ENCODE results near the gene NOTCH2.
A peak's percentile ranks its signal among the peaks of the same experiment; 100 is the strongest.

Gene NOTCH2

GRCh38 chr1:119887427-119887826 is 182.0 kb downstream of the NOTCH2 start:
- FAIRE-seq (no peak), DNase-seq (ENCODE audit: insufficient read length, low spot score) (no peak)
- TF ChIP-seq CTCF (IDR thresholded peaks at IDR 0.05; ENCODE audit: insufficient read depth, missing control alignments), result no peak

GRCh38 chr1:119885903-119886783 is 183.3 kb downstream of the NOTCH2 start:
- peak; percentile 73 for TF ChIP-seq CTCF (IDR thresholded peaks at IDR 0.05; ENCODE audit: insufficient read depth, missing control alignments)
- no peak for FAIRE-seq
- no peak for DNase-seq (ENCODE audit: insufficient read length, low spot score)

- FAIRE-seq (no peak), DNase-seq (ENCODE audit: insufficient read length, low spot score) (no peak)
- no peak for TF ChIP-seq CTCF (IDR thresholded peaks at IDR 0.05; ENCODE audit: insufficient read depth, missing control alignments)
These were observed 184.8 kb downstream of the NOTCH2 start for GRCh38 chr1:119884711-119885110.

- no peak for FAIRE-seq
- TF ChIP-seq CTCF (IDR thresholded peaks at IDR 0.05; ENCODE audit: insufficient read depth, missing control alignments), result no peak
- no peak for DNase-seq (ENCODE audit: insufficient read length, low spot score)
These were observed 185.6 kb downstream of the NOTCH2 start for GRCh38 chr1:119883826-119884225.

DNA sequence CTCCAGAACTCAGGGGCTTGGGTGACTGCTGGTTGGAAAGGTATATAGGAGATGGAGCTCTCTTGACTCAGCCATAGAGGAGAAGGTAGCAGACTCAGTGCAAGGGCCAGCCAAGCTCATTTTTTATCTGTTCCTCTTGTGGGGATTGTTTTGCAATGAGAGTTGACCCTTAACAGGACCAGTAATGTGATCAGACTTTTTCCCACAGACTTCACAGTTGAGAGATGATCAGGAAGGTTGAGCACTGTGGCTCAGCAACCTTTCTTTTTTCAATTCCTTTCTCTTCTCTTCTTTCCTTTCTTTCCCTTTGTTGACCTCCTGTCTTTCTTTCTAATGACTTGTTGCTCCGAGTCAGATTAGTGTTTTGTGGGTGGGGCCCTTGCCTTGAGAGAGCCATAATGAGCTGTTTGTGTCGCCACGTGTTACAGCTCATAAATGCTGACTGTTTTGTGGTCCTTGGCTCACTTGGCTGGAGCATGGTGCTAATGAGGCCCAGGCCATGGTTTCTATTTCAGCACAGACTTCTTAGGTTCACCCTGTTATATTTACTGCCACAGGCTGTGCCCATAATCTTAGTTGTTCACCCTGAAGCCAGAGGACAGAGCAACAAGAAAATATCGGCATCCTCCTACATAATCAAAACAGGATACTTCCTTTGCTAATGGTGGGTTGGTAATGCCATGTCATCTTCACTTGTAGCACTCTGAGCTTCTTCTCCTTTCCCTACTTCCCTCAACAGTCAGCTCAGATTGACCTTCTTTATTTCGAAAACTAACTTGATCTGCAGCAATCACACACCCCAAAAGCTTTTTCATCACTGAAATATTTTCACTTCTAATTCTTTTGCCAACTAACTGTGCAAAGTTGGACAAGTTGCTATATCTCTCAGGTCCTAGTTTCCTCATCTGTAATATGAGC is 187.1 kb downstream of the NOTCH2 start:
- FAIRE-seq (no peak), DNase-seq (ENCODE audit: insufficient read length, low spot score) (no peak)
- no peak for TF ChIP-seq CTCF (IDR thresholded peaks at IDR 0.05; ENCODE audit: insufficient read depth, missing control alignments)

DNA sequence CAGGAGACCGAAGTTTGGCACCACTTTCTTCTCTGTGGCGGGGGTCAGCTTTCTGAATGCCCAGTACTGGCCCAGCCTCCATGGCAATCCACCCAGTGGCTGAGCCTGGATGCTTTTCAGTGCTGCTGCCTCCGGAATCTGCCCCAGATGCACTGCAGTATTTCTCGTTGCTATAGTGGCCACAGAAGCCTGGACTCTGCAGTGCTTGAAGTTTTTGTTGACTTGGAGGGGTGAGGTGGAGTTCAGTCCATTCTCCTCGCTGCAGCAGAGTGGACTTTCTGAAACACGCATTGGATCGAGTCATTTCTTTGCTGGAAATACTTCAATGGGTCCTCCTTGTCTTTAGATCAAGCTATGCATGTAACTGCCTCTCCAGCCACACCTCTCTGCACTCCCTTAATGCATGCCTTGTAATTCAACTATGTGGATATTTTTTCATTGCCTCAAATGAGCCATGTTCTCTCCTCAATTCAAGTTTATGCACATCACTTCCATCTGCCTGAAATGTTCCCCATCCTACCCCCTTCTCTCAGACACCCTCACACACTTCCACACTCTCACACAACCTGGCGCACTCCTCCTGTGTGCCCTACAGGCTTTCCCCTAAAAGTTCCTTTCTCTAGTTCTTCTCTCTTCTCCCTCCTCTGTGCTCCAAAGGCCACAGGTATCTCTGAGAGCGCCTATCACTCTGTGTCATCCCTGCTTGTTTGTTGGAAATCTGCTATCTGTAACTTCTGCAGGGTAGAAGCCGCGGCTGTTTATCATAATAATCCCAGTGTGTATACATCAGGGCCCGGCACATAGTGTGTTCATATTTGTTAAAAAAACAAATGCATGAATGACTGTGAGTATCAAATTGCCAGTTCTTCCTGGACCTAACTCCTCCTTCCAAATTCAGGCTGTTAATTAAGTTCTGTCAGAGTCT is 189.7 kb downstream of the NOTCH2 start:
- TF ChIP-seq CTCF (IDR thresholded peaks at IDR 0.05; ENCODE audit: insufficient read depth, missing control alignments), result no peak
- FAIRE-seq, result no peak
- no peak for DNase-seq (ENCODE audit: insufficient read length, low spot score)

Data from D721Med (cell line).